GM18909 (cell line): ENCODE data around the gene GIPR.
"Not testable (repeated sequence)": the region's sequence is repeated elsewhere in the genome, so short reads cannot be mapped to it uniquely, and the experiment has no call there.

Source experiments
- ATAC-seq: cut with Tn5 transposase; IDR thresholded peaks from one replicate; pipeline ENCODE4 v1.9.1; 2021; ENCODE audit warnings: mild to moderate bottlenecking; ENCODE audit not compliant: unreplicated experiment, poor library complexity

GIPR gene

GRCh38 chr19:45645631-45646344, 22.2 kb upstream of the GIPR start:
- peak; percentile 37 for ATAC-seq

DNA sequence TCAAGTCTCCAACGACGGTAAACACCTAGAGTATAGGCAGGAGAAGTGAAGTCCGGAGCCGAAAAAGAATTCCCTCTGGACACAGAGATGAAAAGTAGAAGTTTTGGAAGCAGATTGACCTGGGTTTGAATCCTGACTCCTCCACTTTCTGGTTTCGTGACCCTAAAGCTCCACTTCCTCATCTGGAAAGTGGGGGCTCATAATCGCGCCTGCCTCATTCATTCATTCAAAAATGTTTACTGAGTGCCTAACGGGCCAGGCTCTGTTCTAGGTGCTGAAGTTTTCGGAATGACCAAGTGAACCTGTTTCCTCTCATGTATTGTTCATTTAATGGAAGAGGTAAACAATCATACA, 21.7 kb upstream of the GIPR start:
- no peak for ATAC-seq

- no peak for ATAC-seq
Measured at GRCh38 chr19:45650722-45651121, 17.3 kb upstream of the GIPR start.

- no peak for ATAC-seq
Measured at GRCh38 chr19:45653634-45654033, 14.4 kb upstream of the GIPR start.

DNA sequence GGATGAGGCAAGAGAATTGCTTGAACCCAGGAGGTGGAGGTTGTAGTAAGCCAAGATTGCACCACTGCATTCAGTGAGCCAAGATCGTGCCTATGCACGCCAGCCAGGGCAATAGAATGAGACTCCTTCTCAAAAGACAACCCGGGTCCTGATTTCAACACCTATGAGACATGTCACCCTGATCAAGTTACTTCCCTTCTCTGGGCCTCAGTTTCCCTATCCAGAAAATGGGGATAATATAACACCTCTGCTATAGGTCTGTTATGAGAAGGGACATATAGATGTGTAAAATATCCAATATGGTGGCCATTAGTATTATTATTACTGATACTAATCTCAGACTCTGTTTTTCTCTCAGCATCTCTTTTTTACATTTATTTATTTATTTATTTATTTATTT, 12.9 kb upstream of the GIPR start:
- ATAC-seq, result no peak

DNA sequence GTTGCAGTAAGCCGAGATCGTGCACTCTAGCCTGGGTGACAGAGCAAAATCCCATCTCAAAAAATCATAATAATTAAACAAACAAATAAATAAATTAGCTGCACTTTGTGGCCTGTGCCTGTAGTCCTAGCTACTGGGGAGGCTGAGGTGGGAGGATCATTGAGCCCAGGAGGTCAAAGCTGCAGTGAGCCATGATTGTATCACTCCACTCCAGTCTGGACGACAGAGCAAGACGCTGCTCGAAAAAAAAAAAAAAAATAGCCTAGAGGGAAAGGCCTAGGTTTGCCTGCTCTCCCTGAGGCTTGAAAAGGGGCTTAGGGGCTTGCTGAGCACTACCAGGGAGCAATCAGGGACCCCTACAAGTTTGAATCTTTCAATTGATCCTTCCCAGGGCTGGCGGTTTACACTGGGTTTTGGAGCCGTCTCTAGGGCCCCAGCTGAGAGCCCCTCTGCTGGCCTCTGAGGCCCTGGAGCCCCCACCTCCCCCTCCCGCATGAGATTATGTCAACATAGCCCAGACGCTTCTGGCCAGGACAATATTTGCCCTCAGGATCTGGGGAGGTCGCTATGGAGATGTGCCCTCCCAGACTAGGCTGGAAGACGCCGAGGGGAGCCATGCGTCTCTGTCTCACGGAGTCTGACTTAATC, 10.4 kb upstream of the GIPR start:
- no peak for ATAC-seq

- no peak for ATAC-seq
Measured at GRCh38 chr19:45659096-45659729, 8.8 kb upstream of the GIPR start.

DNA sequence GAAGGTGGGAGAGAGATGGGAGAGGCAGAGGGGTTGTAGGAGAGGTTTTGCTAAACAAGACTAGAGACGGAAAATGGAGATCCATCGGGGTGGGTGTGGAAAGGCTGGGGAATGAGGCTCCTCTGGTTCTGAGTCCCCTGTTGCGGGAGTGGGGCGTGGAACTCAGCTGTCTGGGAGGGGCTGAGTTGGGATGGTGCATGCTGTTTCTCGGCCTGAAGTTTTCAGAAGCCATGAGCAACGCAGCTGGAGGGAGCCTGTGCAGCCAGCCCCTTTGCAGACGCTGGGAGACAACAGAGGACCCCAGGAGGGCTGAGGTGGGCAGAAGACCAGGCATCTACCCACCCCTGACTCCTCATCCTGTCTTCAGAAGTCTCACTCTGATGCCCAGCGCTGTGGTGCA, 7.4 kb upstream of the GIPR start:
- no peak for ATAC-seq

GRCh38 chr19:45663800-45664199, 4.2 kb upstream of the GIPR start:
- ATAC-seq, result no peak

- no peak for ATAC-seq
Measured at GRCh38 chr19:45664575-45664974, 3.4 kb upstream of the GIPR start.

DNA sequence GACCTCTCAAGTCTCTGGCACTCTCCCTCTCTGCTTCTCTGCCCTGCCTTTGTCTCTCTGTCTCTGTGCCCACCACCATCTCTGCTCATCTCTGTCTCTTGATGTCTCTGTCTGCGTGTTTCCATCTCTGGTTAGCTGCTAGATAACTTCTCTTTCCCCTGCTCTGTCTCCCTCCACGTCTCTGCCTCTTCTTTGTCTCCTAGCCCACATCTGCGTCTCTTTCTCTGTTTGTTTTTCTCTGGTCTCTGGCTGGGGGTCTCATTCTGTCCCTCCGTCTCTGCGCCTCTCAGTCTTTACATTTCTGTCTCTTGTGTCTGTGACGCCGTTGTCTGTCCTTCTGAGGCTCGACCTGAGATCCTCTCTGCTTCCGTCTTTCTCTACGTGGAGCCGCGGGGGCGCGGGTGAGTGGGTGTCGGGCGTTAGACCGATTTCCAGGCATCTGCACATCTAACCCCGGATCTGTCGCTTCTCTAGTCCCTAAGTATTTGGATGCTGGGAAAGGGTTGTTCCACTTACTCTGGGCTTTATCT, 386 bp downstream of the GIPR start:
- ATAC-seq, result peak; percentile 4

- peak; percentile 44 for ATAC-seq
Measured at GRCh38 chr19:45670670-45671453, 2.8 kb downstream of the GIPR start.

DNA sequence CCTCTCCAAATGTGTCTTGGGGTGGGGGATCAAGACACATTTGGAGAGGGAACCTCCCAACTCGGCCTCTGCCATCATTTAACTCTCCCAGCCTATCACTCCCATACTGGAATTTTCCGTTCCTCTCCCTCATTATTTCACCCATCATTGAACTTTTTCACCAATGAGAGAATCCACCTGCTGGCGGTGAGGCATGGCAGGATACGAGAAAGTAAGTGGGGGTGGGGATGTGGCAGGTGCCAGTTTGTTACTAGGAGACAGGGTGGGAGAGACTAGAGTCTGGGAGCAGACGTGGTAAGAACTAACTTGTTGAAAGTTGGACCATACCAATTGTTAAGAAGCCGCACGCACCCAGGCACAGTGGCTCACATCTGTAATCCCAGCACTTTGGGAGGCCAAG, 6.9 kb downstream of the GIPR start:
- no peak for ATAC-seq

DNA sequence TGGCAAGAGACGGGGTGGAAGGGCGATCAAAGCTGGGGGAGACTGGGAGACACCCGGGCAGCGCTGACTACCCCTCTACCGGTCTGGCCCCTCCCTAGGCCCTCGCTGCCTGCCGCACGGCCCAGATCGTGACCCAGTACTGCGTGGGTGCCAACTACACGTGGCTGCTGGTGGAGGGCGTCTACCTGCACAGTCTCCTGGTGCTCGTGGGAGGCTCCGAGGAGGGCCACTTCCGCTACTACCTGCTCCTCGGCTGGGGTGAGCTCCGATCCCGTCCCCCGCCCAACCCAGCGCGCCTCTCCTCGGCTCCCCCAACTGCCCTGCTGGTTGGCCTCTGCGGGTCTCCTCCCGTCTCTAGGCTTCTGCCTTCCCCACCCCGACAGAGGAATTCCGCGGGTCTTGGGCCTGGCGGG, 8.8 kb downstream of the GIPR start:
- peak; percentile 31 for ATAC-seq

GRCh38 chr19:45677351-45678230, 9.6 kb downstream of the GIPR start:
- ATAC-seq, result peak; percentile 47

DNA sequence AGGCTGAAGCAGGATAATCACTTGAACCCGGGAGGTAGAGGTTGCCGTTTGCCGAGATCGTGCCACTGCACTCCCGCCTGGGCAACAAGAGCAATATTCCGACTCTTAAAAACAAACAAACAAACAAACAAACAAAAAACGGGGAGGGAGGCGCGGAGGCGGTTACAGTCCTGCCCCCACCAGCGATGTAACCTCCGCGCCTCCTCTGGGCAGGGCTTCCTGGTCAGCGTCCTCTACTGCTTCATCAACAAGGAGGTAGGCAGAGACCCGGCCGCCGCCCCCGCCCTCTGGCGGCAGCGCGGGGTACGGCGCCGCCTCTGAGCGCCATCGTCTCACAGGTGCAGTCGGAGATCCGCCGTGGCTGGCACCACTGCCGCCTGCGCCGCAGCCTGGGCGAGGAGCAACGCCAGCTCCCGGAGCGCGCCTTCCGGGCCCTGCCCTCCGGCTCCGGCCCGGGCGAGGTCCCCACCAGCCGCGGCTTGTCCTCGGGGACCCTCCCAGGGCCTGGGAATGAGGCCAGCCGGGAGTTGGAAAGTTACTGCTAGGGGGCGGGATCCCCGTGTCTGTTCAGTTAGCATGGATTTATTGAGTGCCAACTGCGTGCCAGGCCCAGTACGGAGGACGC, 13.5 kb downstream of the GIPR start:
- ATAC-seq, result peak; percentile 72

- no peak for ATAC-seq
Measured at GRCh38 chr19:45682117-45682516, 14.1 kb downstream of the GIPR start.

DNA sequence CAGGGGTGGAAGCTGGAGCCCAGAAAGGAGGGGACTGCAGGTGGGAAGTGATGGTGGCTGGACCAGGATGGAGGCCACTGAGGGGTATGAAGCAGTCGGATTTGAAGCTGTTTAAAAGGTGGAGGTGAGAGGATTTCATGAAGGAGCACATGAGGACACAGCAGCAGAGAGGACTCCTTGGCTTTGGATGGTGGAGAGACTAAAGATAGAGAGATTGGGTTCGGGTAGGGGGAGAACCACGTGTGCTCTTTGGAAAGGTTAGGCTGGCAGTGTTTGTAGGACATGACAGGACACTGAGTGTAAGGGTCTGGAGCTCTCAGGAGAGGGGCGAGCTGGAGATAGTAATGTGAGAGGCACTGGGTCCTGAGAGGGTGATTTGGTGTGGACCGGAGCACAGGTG, 14.9 kb downstream of the GIPR start:
- ATAC-seq, result no peak

GRCh38 chr19:45685045-45685444, 17.0 kb downstream of the GIPR start:
- not testable (repeated sequence) for ATAC-seq
